Placental epithelial cell (primary cell): ENCODE data around the gene OR5M11. TPM values are rescaled to one million over a fixed set of nuclear protein-coding genes. Genes with fewer than 3 reads are reported as not detected.

Experiments used
- total RNA-seq: library from RNA; depleted of rRNA; stranded (reverse); fragments of >200 nt; gene quantifications from 2 replicates; pipeline ENCODE4 v1.2.3, GENCODE V29; 2012

The OR5M11 gene
- not detected in 2 replicates for total RNA-seq

DNA sequence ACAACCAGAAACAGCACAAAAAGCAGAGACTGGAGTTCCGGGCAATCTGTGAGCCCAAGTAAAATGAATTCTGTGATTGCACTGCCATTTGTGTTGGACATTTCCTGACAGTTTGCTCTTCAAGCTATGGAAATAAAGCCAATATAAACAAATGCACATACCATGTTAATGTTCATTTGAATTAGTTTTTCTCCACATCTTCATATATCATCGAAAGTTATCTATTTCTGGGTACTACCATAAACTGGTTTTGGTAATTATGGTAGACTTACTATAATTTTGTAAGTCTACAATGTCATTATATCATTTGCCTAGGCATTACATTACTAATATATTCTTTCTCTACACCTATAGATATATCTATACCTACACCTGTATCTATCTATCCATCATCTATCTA, at the start of gene OR5M11:
Gene OR5M11 (minus strand): TSS at position 101 of the 400 bp plus-strand sequence. CDS start 0 bp downstream, at position 101.

GRCh38 chr11:56577621-56578020, 34.6 kb upstream of the OR5M11 start, which contains the start of gene OR5M10:
Gene OR5M10, minus strand, starts transcription at chr11:56577721. Its CDS starts 0 bp downstream, at chr11:56577721.

Other genes starting within 250 kb of the OR5M11 start
- not detected in 2 replicates for gene OR8K3, start 228.1 kb downstream of the OR5M11 start, total RNA-seq
- gene OR8K1, start 197.2 kb downstream of the OR5M11 start, total RNA-seq = not detected in 2 replicates
- gene OR8J1, start 189.0 kb downstream of the OR5M11 start, total RNA-seq = not detected in 2 replicates
- gene OR8U1, start 167.6 kb downstream of the OR5M11 start, total RNA-seq = not detected in 2 replicates
- not detected in 2 replicates for gene OR5AL1, start 130.6 kb downstream of the OR5M11 start, total RNA-seq
- not detected in 2 replicates for gene OR5M3, start 69.9 kb downstream of the OR5M11 start, total RNA-seq
- gene OR5M8, start 51.9 kb downstream of the OR5M11 start, total RNA-seq = not detected in 2 replicates
- gene OR5M10, start 34.5 kb upstream of the OR5M11 start, total RNA-seq = 0.33 TPM in 1 of 2 replicates, not detected in the other
- gene OR5M1, start 71.6 kb upstream of the OR5M11 start, total RNA-seq = under 0.01 and 0.43 TPM in 2 replicates
- gene OR5AP2, start 99.2 kb upstream of the OR5M11 start, total RNA-seq = 0.33 TPM in 1 of 2 replicates, not detected in the other
- gene OR5AR1, start 120.4 kb upstream of the OR5M11 start, total RNA-seq = not detected in 2 replicates
- not detected in 2 replicates for gene OR9G1, start 155.8 kb upstream of the OR5M11 start, total RNA-seq
- not detected in 2 replicates for gene OR9G4, start 205.4 kb upstream of the OR5M11 start, total RNA-seq